Gastrocnemius medialis (tissue), 4 donors: ENCODE results near the gene BMP8A. TPM values are rescaled to one million over a fixed set of nuclear protein-coding genes. Genes with fewer than 3 reads are reported as not detected.

Experiments used
- ATAC-seq, 2 donors: fragments of 150-250 bp; one replicate each; pipeline ENCODE4 v1.9.1; 2016
- DNase-seq, 2 donors: peaks; one replicate each; pipeline ENCODE4 v3.0.0-alpha.2; 2019
- H3K27ac ChIP-seq, 4 donors: fragments of 200-600 bp; sonication (generic); 1 replicate in 1 of 4; 2 replicates in 3 of 4; pipeline ENCODE4 v1.5.1; 2016 to 2018; ENCODE audit warnings: mild to moderate bottlenecking in 2 of 4, moderate library complexity in 1 of 4
- H3K27me3 ChIP-seq, 3 donors: fragments of 200-600 bp; sonication (generic) in 2 of 3; 1 replicate in 1 of 3; 2 replicates in 2 of 3; pipeline versions ENCODE4 v1.5.1 to v1.6.0; 2016 to 2019; ENCODE audit warnings: mild to moderate bottlenecking in 1 of 3, moderate library complexity in 1 of 3
- H3K36me3 ChIP-seq, 2 donors: fragments of 200-600 bp; sonication (generic) in 1 of 2; one replicate each; pipeline ENCODE4 v1.5.1; 2017 to 2018
- H3K4me1 ChIP-seq, 2 donors: fragments of 200-600 bp; sonication (generic) in 1 of 2; one replicate each; pipeline ENCODE4 v1.5.1; 2016 to 2017; ENCODE audit warnings: mild to moderate bottlenecking in 2 of 2
- H3K4me3 ChIP-seq, 4 donors: fragments of 200-600 bp; sonication (generic) in 3 of 4; 1 replicate in 1 of 4; 2 replicates in 3 of 4; pipeline ENCODE4 v1.5.1; 2016 to 2019; ENCODE audit warnings: mild to moderate bottlenecking in 2 of 4
- H3K9me3 ChIP-seq, 3 donors: fragments of 200-600 bp; sonication (generic) in 2 of 3; 1 replicate in 1 of 3; 2 replicates in 2 of 3; pipeline ENCODE4 v1.5.1; 2016 to 2019
- CTCF ChIP-seq, 5 experiments: fragments of 450-650 bp in 3 of 5; fragments of 200-600 bp in 2 of 5; sonication (generic) in 2 of 5; IDR thresholded peaks in 4 of 5; conservative IDR thresholded peaks in 1 of 5; 1 replicate in 4 of 5; 2 replicates in 1 of 5; pipeline ENCODE4 v1.5.1; 2016 to 2019; ENCODE audit warnings: antibody characterized with exemption in 5 of 5, mild to moderate bottlenecking in 3 of 5, moderate library complexity in 3 of 5
- POLR2A ChIP-seq, 2 donors: fragments of 450-650 bp; IDR thresholded peaks; one replicate each; pipeline ENCODE4 v1.6.1; 2017; ENCODE audit warnings: antibody characterized with exemption in 2 of 2, mild to moderate bottlenecking in 2 of 2, moderate library complexity in 2 of 2
- in situ Hi-C, 4 donors: fragments of 200-750 bp; cut with MboI; loops; one replicate each; pipeline versions ENCODE4 v1.15.0 to v1.8.0; 2017; ENCODE audit warnings: low sequenced_read_pairs in 4 of 4
- intact Hi-C: fragments of 100-400 bp; cut with DNase I; formaldehyde crosslinking; loops from one replicate; pipeline ENCODE4 v1.15.1; 2023; ENCODE audit warnings: low total_unique reads
- total RNA-seq, 4 donors: library from RNA; depleted of rRNA; stranded (reverse); fragments of >200 nt; gene quantifications; one replicate each; pipeline versions ENCODE4 v1.1.0 to v1.2.3, GENCODE V29; 2016

The BMP8A gene
- total RNA-seq, 4 donors from 2014 or later: 0.31 to 1.3 TPM; not detected in 2

GRCh38 chr1:39505289-39505688, 13.9 kb downstream of the BMP8A start:
- TF ChIP-seq CTCF (IDR thresholded peaks at IDR 0.05 in 4 of 5, conservative IDR thresholded peaks at IDR 0.05 in 1 of 5) (no peak), POLR2A (IDR thresholded peaks at IDR 0.05) (no peak)

GRCh38 chr1:39507230-39507928, 15.9 kb downstream of the BMP8A start:
- no peaks in the 10 kb centered on the region for H3K9me3 ChIP-seq
- H3K4me1 ChIP-seq: no peaks in the 10 kb centered on the region
- no peaks in the 10 kb centered on the region for H3K36me3 ChIP-seq
- intact Hi-C loops: no loop called here
- ATAC-seq: no peak
- H3K4me3 ChIP-seq: no peak overlapping the region
- in situ Hi-C loops: no loop called here
- no peak for DNase-seq
- TF ChIP-seq POLR2A (IDR thresholded peaks at IDR 0.05) (no peak), CTCF (IDR thresholded peaks at IDR 0.05 in 4 of 5, conservative IDR thresholded peaks at IDR 0.05 in 1 of 5) (no peak)
- H3K27me3 ChIP-seq: no peaks in the 10 kb centered on the region
- no peak overlapping the region for H3K27ac ChIP-seq

More at GRCh38 chr1:39505289-39505688, 13.9 kb downstream of the BMP8A start:
- Histone ChIP-seq H3K27me3 (no peaks in the 10 kb centered on the region), H3K4me1 (no peaks in the 10 kb centered on the region), H3K36me3 (no peaks in the 10 kb centered on the region), H3K27ac (no peak overlapping the region), H3K9me3 (no peaks in the 10 kb centered on the region), H3K4me3 (no peak overlapping the region)
- no peak for DNase-seq
- ATAC-seq: no peak
- intact Hi-C loops (no loop called here), in situ Hi-C loops (no loop called here)

GRCh38 chr1:39508266-39508665, 16.8 kb downstream of the BMP8A start:
- Histone ChIP-seq H3K4me3 (no peak overlapping the region), H3K27ac (no peak overlapping the region), H3K36me3 (no peaks in the 10 kb centered on the region), H3K4me1 (no peaks in the 10 kb centered on the region), H3K9me3 (no peaks in the 10 kb centered on the region), H3K27me3 (no peaks in the 10 kb centered on the region)
- ATAC-seq (no peak), DNase-seq (no peak)
- TF ChIP-seq CTCF (IDR thresholded peaks at IDR 0.05 in 4 of 5, conservative IDR thresholded peaks at IDR 0.05 in 1 of 5) (no peak), POLR2A (IDR thresholded peaks at IDR 0.05) (no peak)
- intact Hi-C loops (no loop called here), in situ Hi-C loops (no loop called here)

- H3K9me3 ChIP-seq: no peaks in the 10 kb centered on the region
- no peak overlapping the region for H3K27ac ChIP-seq
- no peaks in the 10 kb centered on the region for H3K36me3 ChIP-seq
- no peak for TF ChIP-seq POLR2A (IDR thresholded peaks at IDR 0.05)
- no peak for TF ChIP-seq CTCF (IDR thresholded peaks at IDR 0.05 in 4 of 5, conservative IDR thresholded peaks at IDR 0.05 in 1 of 5)
- in situ Hi-C loops (no loop called here), intact Hi-C loops (no loop called here)
- H3K4me3 ChIP-seq: no peak overlapping the region
- no peak for ATAC-seq
- H3K4me1 ChIP-seq: no peaks in the 10 kb centered on the region
- DNase-seq: no peak
- no peaks in the 10 kb centered on the region for H3K27me3 ChIP-seq
Observed at GRCh38 chr1:39508857-39509305, 17.4 kb downstream of the BMP8A start.
